Measurements from ENCODE around the gene ANTXR2. TPM values are rescaled to one million over a fixed set of nuclear protein-coding genes. Genes with fewer than 3 reads are reported as not detected.

ANTXR2 gene
- total and polyA plus RNA-seq, 2 donors (not counting 3 experiments of a cell fraction or from before 2014, with no cell fraction given): 6.6 to 64.6 TPM

DNA sequence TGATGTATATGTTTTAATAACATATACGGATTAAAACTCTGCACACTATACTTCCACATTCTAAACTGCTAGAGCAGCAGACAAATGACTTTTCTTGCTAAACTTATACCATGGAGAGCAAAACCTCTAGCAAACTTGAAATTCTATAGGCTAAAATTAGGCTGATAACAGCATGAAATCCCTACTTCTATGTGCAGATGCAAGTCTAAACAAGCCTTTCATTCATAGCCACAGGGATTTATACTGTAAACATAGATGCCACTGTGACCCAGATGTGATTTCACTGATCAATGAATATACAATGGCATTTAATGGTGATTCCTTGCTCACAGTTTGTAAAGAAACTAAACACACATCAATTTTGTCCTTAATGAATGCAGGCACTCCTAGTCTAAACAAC lies 151.0 kb downstream of the ANTXR2 start:
- dilution Hi-C loops (cut with MboI; ENCODE audit: extremely low pct_ligation_motif_present, low sequenced_read_pairs): no loop called here
- no TSS peak for BruUV-seq (replicated peaks)
- Histone ChIP-seq H4K20me1 (replicated peaks; ENCODE audit: control insufficient read depth, extremely low read depth, insufficient read depth, low read length) (no peaks in the 10 kb centered on the region), H3K36me3 (ENCODE audit: control insufficient read depth in 2 of 2, extremely low read depth in 1 of 2, insufficient read depth in 2 of 2, low read length in 2 of 2) (no peaks in the 10 kb centered on the region), H3K9ac (replicated peaks; ENCODE audit: extremely low read depth, insufficient read depth, low read length) (no peak overlapping the region), H3K27me3 (ENCODE audit: control insufficient read depth in 2 of 2, insufficient read depth in 2 of 2, low read length in 2 of 2) (no peaks in the 10 kb centered on the region), H3K4me3 (replicated peaks in 1 of 3; ENCODE audit: insufficient read depth in 1 of 3, low read depth in 1 of 3, low read length in 3 of 3) (no peak overlapping the region), H3K4me1 (ENCODE audit: control insufficient read depth, extremely low read depth, insufficient read depth, low read length) (no peaks in the 10 kb centered on the region), H3K9me1 (replicated peaks; ENCODE audit: control insufficient read depth, extremely low read depth, insufficient read depth, low read length) (no peaks in the 10 kb centered on the region), H3K79me2 (ENCODE audit: control insufficient read depth, insufficient read depth, low read length) (no peaks in the 10 kb centered on the region), H3K4me2 (ENCODE audit: insufficient read depth, low read length) (no peak overlapping the region), H2AFZ (ENCODE audit: low read depth, low read length) (no peak overlapping the region), H3K27ac (ENCODE audit: insufficient read depth, low read depth, low read length) (no peak overlapping the region), H3K9me3 (replicated peaks; ENCODE audit: control insufficient read depth, insufficient read depth, low read length) (no peaks in the 10 kb centered on the region)
- DNase-seq (ENCODE audit: low read depth, low spot score) (no peak), FAIRE-seq (no peak)
- CTCF ChIA-PET: no interaction called here
- intact Hi-C loops (cut with micrococcal nuclease): no loop called here
- POLR2A ChIA-PET: no interaction called here
- TF ChIP-seq, protein P1, sequence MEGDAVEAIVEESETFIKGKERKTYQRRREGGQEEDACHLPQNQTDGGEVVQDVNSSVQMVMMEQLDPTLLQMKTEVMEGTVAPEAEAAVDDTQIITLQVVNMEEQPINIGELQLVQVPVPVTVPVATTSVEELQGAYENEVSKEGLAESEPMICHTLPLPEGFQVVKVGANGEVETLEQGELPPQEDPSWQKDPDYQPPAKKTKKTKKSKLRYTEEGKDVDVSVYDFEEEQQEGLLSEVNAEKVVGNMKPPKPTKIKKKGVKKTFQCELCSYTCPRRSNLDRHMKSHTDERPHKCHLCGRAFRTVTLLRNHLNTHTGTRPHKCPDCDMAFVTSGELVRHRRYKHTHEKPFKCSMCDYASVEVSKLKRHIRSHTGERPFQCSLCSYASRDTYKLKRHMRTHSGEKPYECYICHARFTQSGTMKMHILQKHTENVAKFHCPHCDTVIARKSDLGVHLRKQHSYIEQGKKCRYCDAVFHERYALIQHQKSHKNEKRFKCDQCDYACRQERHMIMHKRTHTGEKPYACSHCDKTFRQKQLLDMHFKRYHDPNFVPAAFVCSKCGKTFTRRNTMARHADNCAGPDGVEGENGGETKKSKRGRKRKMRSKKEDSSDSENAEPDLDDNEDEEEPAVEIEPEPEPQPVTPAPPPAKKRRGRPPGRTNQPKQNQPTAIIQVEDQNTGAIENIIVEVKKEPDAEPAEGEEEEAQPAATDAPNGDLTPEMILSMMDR (IDR thresholded peaks at IDR 0.05; ENCODE audit: extremely low read depth in 1 of 2, insufficient read depth in 1 of 2, low read depth in 1 of 2, low read length in 2 of 2): no peak
- TF ChIP-seq FOS (IDR thresholded peaks at IDR 0.05; ENCODE audit: borderline replicate concordance, insufficient read depth, low read length): no peak
- no peak for TF ChIP-seq POLR2AphosphoS5 (IDR thresholded peaks at IDR 0.05; ENCODE audit: insufficient read depth, low read depth, low read length)
- TF ChIP-seq MAX (IDR thresholded peaks at IDR 0.05; ENCODE audit: insufficient read depth, insufficient read length): no peak
- TF ChIP-seq GATA2 (IDR thresholded peaks at IDR 0.05; ENCODE audit: insufficient read depth, insufficient read length, low read depth, low read length): no peak
- no peak for TF ChIP-seq POLR2A (IDR thresholded peaks at IDR 0.05; ENCODE audit: low read depth, low read length)
- TF ChIP-seq JUN (IDR thresholded peaks at IDR 0.05; ENCODE audit: borderline replicate concordance, insufficient read depth, insufficient read length, low read depth): no peak
- TF ChIP-seq EZH2 (IDR thresholded peaks at IDR 0.05; ENCODE audit: borderline replicate concordance, low read depth, low read length, severe bottlenecking): no peak

All from endothelial cell of umbilical vein (primary cell).